ENCODE data around the gene DHX30. TPM values are rescaled to one million over a fixed set of nuclear protein-coding genes. Genes with fewer than 3 reads are reported as not detected.

Gene DHX30
- total and polyA plus RNA-seq, 9 of the 15 experiments (the other 6 are each of a cell fraction or from before 2014, with no cell fraction given), result 12.3 to 158 (median 79.0) TPM

DNA sequence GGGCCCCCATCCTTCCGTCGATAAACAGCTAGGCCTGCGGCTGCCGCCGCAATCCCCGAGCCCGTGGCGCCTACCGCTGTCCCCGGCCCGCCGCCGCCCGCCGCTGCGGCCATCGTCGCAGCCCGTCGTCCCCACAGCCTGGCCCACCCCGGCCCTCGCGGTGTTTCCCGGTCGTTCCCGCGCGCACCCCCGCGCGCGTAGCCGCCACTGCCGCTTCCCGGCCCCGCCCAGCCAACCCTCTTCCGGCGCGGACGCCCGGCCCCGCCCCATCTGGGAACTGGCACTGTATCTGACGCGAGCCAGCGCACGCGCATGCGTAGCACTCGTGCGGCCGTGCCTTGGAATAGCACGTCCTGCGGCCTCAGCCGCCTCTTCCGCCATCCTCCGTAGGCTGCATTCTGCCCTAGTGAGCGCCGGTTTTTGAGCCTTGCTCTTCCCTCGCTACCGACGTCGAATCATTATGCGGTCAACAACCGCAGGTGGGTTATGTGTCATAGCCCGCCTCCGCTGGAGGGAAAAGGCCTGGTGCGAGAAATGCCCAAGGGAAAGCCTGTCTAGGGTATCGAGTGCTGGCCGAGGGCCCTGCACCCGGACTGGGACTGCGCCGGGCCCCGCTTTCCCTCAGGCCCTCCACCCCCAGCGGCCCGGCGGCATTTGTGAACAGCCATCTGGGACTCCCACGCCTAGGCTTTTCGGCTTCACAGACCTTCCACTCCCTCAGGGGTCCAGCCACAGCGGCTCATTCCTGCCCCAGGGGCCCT lies 21.1 kb upstream of the DHX30 start, which contains the start of gene SMARCC1 (continued):
- TF ChIP-seq MGA (IDR thresholded peaks at IDR 0.05) (peak; percentile 84), NR2F6 (CRISPR knock-in tag; IDR thresholded peaks at IDR 0.05) (0 out of 2 replicates have a peak, but pooled peaks have one; percentile 10), ZNF644 (tag; IDR thresholded peaks at IDR 0.05; ENCODE audit: low read depth) (no peak), EP400 (IDR thresholded peaks at IDR 0.05) (peak; percentile 80), ERF (CRISPR knock-in tag; IDR thresholded peaks at IDR 0.05) (peak; percentile 53; the same call in 1 of the 2 replicates), STAT5B (CRISPR knock-in tag; IDR thresholded peaks at IDR 0.05) (no peak), THRAP3 (IDR thresholded peaks at IDR 0.05; ENCODE audit: borderline replicate concordance) (no peak), EWSR1 (IDR thresholded peaks at IDR 0.05; ENCODE audit: borderline replicate concordance, low read depth, partially characterized antibody) (no peak), NONO (IDR thresholded peaks at IDR 0.05; ENCODE audit: low read depth in 2 of 2, low read length in 1 of 2) (peak; percentile 70 to 76; a peak in 2 of 4 replicates), ZNF124 (CRISPR knock-in tag; IDR thresholded peaks at IDR 0.05) (no peak)
- TF ChIP-seq, protein P1, sequence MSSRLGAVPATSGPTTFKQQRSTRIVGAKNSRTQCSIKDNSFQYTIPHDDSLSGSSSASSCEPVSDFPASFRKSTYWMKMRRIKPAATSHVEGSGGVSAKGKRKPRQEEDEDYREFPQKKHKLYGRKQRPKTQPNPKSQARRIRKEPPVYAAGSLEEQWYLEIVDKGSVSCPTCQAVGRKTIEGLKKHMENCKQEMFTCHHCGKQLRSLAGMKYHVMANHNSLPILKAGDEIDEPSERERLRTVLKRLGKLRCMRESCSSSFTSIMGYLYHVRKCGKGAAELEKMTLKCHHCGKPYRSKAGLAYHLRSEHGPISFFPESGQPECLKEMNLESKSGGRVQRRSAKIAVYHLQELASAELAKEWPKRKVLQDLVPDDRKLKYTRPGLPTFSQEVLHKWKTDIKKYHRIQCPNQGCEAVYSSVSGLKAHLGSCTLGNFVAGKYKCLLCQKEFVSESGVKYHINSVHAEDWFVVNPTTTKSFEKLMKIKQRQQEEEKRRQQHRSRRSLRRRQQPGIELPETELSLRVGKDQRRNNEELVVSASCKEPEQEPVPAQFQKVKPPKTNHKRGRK (tag; IDR thresholded peaks at IDR 0.05), result no peak
- TF ChIP-seq, protein P2, sequence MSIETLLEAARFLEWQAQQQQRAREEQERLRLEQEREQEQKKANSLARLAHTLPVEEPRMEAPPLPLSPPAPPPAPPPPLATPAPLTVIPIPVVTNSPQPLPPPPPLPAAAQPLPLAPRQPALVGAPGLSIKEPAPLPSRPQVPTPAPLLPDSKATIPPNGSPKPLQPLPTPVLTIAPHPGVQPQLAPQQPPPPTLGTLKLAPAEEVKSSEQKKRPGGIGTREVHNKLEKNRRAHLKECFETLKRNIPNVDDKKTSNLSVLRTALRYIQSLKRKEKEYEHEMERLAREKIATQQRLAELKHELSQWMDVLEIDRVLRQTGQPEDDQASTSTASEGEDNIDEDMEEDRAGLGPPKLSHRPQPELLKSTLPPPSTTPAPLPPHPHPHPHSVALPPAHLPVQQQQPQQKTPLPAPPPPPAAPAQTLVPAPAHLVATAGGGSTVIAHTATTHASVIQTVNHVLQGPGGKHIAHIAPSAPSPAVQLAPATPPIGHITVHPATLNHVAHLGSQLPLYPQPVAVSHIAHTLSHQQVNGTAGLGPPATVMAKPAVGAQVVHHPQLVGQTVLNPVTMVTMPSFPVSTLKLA (conservative IDR thresholded peaks at IDR 0.05), result peak; percentile 82 to 93; a peak in 2 of 4 replicates
